CD4-positive, alpha-beta T cell treated with Interleukin-1 beta for 1 hour (primary cell): ENCODE data around the gene SIGLECL1.

Experiments
- DNase-seq, 2 donors: peaks; one replicate each; pipeline ENCODE4 v3.0.0-alpha.2; 2020 to 2022

The SIGLECL1 gene

DNA sequence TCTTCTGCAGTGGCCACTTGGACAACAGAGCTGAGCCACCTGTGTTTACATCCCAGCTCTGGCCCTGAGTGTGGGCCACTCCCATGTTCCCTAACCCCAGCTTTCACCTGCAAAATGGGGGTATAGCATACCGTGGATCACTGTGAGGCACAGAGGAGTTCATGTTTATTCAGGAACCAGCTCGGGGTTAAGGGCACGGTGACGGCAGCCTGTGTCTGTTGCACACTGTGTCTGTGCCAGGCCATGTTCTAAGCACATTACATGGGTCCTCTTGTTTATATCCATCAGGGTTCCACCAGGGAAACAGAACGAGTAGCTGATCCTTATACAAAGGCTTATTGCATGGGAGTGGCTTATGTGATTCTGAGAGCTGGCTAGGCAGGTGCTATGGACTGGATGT lies 46.5 kb downstream of the SIGLECL1 start:
- DNase-seq: no peak

DNA sequence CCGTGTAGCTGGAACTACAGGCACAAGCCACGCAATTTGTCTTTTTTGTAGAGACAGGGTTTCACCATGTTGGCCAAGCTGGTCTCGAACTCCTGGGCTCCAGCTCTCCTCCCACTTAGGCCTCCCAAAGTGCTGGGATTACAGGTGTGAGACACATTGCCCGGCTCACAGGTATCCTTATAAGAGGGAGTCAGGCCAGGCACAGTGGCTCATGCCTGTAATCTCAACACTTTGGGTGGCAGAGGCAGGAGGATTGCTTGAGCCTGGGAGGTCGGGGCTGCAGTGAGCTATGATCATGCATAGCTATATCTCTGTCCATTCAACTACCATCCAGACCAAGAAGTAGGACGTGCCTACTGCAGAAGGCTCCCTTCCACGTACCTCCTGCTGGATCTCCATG lies 50.4 kb downstream of the SIGLECL1 start:
- no peak for DNase-seq

DNA sequence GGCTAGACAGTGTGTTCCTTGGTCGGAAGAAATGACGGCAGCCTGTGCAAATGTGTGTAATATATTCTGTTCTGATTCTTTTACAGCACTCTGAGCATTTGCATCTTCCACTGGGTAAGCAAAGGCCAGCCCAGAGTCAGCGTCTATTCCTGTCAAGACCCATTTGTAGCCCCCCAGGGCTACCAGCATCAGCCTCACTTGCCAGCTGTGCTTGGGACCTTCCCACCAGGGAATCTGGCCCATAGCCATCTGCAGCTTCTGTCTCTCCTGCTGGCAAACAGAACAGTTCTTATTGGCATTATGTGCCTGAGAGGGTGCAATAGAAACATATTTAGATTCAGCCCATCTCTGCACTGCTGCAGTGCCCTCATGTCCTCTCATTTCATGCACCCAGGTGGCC lies 54.6 kb downstream of the SIGLECL1 start:
- no peak for DNase-seq

DNA sequence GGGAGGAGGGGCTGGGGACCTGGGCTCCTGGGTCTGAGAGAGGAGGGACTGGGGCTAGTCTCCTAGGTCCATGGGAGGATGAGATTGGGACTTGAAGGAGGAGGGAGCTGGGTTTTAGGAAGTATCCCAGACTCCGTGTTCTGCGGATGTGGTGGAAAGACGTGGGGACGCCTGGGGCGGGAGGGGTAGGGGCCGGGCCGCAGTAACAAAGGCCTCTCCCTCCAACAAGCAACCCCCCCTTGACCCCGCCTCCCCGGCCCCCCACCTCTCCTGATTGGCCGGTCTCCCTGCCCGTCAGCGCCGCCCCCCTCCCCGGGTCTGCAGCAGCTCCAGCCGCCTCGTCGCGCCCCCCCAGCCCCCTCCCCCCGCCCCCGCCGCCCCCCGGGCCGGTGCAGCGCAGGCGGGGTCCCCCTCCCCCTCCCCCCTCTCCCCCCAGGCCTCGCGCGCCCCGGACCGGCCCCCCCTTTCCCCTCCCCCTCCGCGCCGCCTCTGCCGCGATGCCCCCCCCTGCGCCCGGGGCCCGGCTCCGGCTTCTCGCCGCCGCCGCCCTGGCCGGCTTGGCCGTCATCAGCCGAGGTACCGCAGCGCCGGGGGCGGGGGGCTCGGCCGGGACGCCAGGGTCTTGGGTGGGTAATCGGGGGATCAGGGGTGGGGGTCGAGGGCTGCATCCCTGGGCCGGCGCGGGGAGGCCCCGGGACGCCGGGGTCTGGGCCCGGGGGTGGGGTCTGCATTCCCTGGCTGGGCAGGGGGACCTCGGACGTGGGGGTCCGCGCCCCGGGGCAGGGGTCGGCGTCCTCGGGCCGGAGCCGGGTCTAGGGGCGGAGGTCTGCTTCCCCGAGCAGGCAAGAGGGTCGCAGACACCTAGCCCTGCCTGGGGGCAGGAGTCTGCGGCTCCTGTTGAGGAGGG lies 60.7 kb downstream of the SIGLECL1 start, which contains the start of gene IGLON5:
Gene IGLON5 (plus strand): TSS at position 294 of the 907 bp plus-strand sequence. CDS start 204 bp downstream, at position 498.
- DNase-seq: no peak

DNA sequence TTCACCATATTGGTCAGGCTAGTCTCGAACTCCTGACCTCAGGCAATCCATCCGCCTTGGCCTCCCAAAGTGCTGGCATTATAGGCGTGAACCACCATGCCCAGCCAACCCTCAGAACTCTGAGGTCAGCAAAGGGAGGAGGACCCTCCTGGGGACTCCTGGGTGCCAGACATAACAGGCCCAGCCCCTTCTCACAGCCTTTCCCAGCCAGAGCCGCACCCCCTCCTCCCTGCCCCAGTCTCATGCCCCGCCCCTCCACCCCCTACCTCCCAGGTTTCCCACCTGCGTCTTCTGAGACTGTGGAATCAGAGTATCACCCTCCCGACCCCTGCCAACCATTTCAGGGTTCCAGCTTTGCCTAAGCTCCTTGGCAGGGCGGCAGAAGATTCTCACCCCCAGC lies 65.8 kb downstream of the SIGLECL1 start:
- no peak for DNase-seq

DNA sequence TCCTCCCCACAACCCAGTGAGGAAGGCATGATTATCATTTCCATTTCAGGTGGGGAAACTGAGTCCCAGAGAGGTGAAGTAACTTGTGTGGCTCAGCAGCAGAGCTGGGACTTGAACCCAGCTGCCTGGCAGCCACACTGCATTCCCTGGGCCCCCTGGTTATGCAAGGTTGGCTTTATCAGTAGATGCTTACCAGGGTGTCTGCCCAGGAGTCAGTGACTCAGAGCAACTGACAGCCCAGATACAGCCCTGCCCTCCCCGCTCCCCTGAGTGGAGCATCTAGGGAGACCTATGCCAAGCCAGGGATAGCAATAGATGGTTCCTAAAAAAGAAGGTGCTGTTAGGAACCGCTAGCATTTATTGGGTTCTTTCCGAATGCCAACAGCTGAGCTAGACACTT lies 66.5 kb downstream of the SIGLECL1 start:
- DNase-seq: no peak

DNA sequence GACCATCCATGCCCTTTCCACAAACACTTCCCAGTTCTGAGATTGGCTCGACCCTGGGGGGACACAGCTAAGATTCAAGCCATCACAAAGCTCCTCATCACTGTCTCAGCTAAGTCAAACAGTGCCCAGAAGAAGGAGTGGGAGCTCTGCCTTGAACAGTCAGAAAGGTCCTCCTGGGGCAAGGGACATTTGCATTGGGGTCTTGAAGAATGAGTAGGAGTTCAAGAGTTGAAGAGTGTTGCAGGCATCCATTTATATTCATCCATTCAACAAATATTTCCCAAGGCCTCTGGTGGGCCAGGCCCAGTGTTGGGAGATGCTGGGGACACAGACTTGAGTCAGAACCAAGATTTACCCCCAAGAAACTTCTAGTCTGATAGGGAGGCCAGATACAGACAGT lies 67.1 kb downstream of the SIGLECL1 start:
- no peak for DNase-seq
